G401.6 (cell line): ENCODE measurements around the gene CDH11.

ENCODE experiments used
- FAIRE-seq: peaks from 2 replicates; lab custom pipeline; 2012; peaks lifted over from hg19 to GRCh38; lab: Jason Lieb, UNC

Gene CDH11

GRCh38 chr16:65070831-65071432 is 50.9 kb downstream of the CDH11 start:
- no peak for FAIRE-seq

- FAIRE-seq = no peak
These were observed 52.1 kb downstream of the CDH11 start for GRCh38 chr16:65069766-65070165.

GRCh38 chr16:65069065-65069464 is 52.8 kb downstream of the CDH11 start:
- FAIRE-seq = no peak

GRCh38 chr16:65068151-65068740 is 53.6 kb downstream of the CDH11 start:
- no peak for FAIRE-seq

GRCh38 chr16:65066651-65067050 is 55.2 kb downstream of the CDH11 start:
- no peak for FAIRE-seq

- no peak for FAIRE-seq
These were observed 56.8 kb downstream of the CDH11 start for GRCh38 chr16:65065031-65065430.

GRCh38 chr16:65064131-65064530 is 57.7 kb downstream of the CDH11 start:
- FAIRE-seq = no peak

GRCh38 chr16:65062736-65063583 is 58.9 kb downstream of the CDH11 start:
- no peak for FAIRE-seq

GRCh38 chr16:65061935-65062518 is 59.8 kb downstream of the CDH11 start:
- FAIRE-seq = no peak

- FAIRE-seq = no peak
These were observed 60.6 kb downstream of the CDH11 start for GRCh38 chr16:65061263-65061662.

GRCh38 chr16:65059406-65059980 is 62.4 kb downstream of the CDH11 start:
- no peak for FAIRE-seq

- no peak for FAIRE-seq
These were observed 64.7 kb downstream of the CDH11 start for GRCh38 chr16:65057184-65057583.

- FAIRE-seq = no peak
These were observed 67.4 kb downstream of the CDH11 start for GRCh38 chr16:65054457-65054856.

GRCh38 chr16:65049679-65050078 is 72.2 kb downstream of the CDH11 start:
- no peak for FAIRE-seq

- FAIRE-seq = no peak
These were observed 75.9 kb downstream of the CDH11 start for GRCh38 chr16:65045961-65046360.

GRCh38 chr16:65044873-65045272 is 77.0 kb downstream of the CDH11 start:
- no peak for FAIRE-seq

GRCh38 chr16:65044026-65044425 is 77.8 kb downstream of the CDH11 start:
- FAIRE-seq = no peak

- no peak for FAIRE-seq
These were observed 79.2 kb downstream of the CDH11 start for GRCh38 chr16:65042438-65043365.

- no peak for FAIRE-seq
These were observed 80.2 kb downstream of the CDH11 start for GRCh38 chr16:65041667-65042066.

- no peak for FAIRE-seq
These were observed 83.8 kb downstream of the CDH11 start for GRCh38 chr16:65038100-65038499.

- no peak for FAIRE-seq
These were observed 84.3 kb downstream of the CDH11 start for GRCh38 chr16:65037556-65037955.

GRCh38 chr16:65034915-65035314 is 86.9 kb downstream of the CDH11 start:
- FAIRE-seq = no peak
